Parathyroid adenoma (tissue), 2 donors: ENCODE results near the gene SREBF1.

Experiments used
- H2AFZ ChIP-seq: fragments of 300-600 bp; sonication (generic); one replicate; pipeline ENCODE4 v1.7.0; 2017; ENCODE audit warnings: antibody characterized with exemption, mild to moderate bottlenecking
- H3K27ac ChIP-seq: fragments of 300-600 bp; sonication (generic); one replicate; pipeline ENCODE4 v1.7.0; 2017
- H3K27me3 ChIP-seq: fragments of 300-600 bp; sonication (generic); one replicate; pipeline ENCODE4 v1.7.0; 2017; ENCODE audit warnings: low read length; ENCODE audit not compliant: control insufficient read depth, insufficient read depth
- H3K36me3 ChIP-seq: fragments of 300-600 bp; sonication (generic); one replicate; pipeline ENCODE4 v1.7.0; 2017; ENCODE audit warnings: low read length; ENCODE audit not compliant: control insufficient read depth, insufficient read depth
- H3K4me1 ChIP-seq: fragments of 300-600 bp; sonication (generic); one replicate; pipeline ENCODE4 v1.7.0; 2017; ENCODE audit warnings: control low read depth
- H3K4me2 ChIP-seq: fragments of 300-600 bp; sonication (generic); one replicate; pipeline ENCODE4 v1.7.0; 2017; ENCODE audit warnings: low read length
- H3K4me3 ChIP-seq: fragments of 300-600 bp; sonication (generic); one replicate; pipeline ENCODE4 v1.7.0; 2017; ENCODE audit warnings: low read depth, low read length
- H3K79me2 ChIP-seq: fragments of 300-600 bp; sonication (generic); one replicate; pipeline ENCODE4 v1.7.0; 2017; ENCODE audit warnings: control low read depth
- H3K9ac ChIP-seq: fragments of 300-600 bp; sonication (generic); one replicate; pipeline ENCODE4 v1.7.0; 2017; ENCODE audit warnings: mild to moderate bottlenecking
- H3K9me3 ChIP-seq: fragments of 300-600 bp; sonication (generic); one replicate; pipeline ENCODE4 v1.7.0; 2017; ENCODE audit warnings: low read length; ENCODE audit not compliant: control insufficient read depth
- TF ChIP-seq, protein P1 (sequence below): fragments of 300-600 bp; sonication (generic); IDR thresholded peaks from one replicate; pipeline ENCODE4 v1.7.0; 2017; ENCODE audit warnings: antibody characterized with exemption, mild to moderate bottlenecking
- donor health status: primary hyperparathyroidism.

Gene SREBF1

DNA sequence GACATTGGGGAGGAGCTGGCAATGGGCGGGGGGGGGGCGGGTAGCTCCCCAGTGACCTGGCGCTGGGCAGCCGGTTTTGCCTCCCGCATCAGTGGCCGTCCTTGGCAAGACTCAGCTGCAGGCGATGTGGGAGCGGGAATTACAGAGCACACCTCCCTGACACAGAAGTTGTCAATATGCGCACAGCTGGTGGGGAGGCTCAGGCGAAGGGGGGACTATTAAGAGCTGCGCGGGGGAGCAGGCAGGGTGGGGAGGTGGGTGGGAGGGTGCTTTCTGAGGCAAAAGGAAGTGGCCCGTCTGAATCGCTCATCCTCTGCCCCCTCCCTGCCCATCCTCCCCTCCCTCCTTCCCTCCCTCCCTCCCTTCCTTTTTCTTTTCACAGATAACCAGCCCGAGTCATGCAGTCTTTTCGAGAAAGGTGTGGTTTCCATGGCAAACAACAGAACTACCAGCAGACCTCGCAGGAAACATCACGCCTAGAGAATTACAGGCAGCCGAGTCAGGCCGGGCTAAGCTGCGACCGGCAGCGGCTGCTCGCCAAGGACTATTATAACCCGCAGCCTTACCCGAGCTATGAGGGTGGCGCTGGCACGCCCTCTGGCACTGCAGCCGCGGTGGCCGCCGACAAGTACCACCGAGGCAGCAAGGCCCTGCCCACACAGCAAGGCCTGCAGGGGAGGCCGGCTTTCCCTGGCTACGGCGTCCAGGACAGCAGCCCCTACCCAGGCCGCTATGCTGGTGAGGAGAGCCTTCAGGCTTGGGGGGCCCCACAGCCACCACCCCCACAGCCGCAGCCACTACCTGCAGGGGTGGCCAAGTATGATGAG is 44.0 kb downstream of the SREBF1 start:
- TF ChIP-seq, protein P1, sequence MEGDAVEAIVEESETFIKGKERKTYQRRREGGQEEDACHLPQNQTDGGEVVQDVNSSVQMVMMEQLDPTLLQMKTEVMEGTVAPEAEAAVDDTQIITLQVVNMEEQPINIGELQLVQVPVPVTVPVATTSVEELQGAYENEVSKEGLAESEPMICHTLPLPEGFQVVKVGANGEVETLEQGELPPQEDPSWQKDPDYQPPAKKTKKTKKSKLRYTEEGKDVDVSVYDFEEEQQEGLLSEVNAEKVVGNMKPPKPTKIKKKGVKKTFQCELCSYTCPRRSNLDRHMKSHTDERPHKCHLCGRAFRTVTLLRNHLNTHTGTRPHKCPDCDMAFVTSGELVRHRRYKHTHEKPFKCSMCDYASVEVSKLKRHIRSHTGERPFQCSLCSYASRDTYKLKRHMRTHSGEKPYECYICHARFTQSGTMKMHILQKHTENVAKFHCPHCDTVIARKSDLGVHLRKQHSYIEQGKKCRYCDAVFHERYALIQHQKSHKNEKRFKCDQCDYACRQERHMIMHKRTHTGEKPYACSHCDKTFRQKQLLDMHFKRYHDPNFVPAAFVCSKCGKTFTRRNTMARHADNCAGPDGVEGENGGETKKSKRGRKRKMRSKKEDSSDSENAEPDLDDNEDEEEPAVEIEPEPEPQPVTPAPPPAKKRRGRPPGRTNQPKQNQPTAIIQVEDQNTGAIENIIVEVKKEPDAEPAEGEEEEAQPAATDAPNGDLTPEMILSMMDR = peak; percentile 7
- H2AFZ ChIP-seq = no peak overlapping the region
- H3K36me3 ChIP-seq = no peaks in the 10 kb centered on the region
- H3K4me3 ChIP-seq = no peak overlapping the region
- H3K79me2 ChIP-seq = peaks cover 31% of the 10 kb centered on the region
- no peaks in the 10 kb centered on the region for H3K9me3 ChIP-seq
- H3K27me3 ChIP-seq = no peaks in the 10 kb centered on the region
- H3K27ac ChIP-seq = peak overlapping the region; percentile 93
- peak overlapping the region; percentile 11 for H3K4me2 ChIP-seq
- no peak overlapping the region for H3K9ac ChIP-seq
- peaks cover 24% of the 10 kb centered on the region for H3K4me1 ChIP-seq

DNA sequence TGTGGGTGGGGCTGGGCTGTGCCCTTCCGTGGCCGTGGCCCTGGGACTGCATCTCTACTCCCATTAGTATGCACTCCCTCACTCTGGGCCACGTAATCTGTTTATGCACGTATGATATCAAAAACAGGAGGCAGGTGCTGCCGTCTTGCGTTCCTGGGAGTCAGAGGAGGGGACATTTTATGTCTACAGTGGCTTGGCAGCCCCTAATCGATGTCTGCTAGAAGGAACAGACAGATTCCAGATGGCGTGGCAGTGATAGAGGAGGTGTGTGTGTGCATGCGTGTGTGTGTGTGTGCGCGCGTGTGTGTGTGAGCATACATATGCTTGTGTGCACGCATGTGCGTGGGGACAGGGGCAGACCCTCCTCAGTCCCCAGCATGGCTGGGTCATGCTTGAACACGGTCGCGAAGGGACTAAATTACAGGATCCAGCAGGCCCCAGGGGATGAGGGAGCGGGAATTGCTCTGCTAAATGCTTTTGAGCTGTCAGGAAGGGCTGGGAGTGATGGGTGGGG is 44.7 kb downstream of the SREBF1 start:
- H3K9ac ChIP-seq = no peak overlapping the region
- H3K27ac ChIP-seq = peak overlapping the region; percentile 93
- H3K36me3 ChIP-seq = no peaks in the 10 kb centered on the region
- H3K9me3 ChIP-seq = no peaks in the 10 kb centered on the region
- no peak overlapping the region for H3K4me3 ChIP-seq
- TF ChIP-seq, protein P1 = peak; percentile 7
- H3K79me2 ChIP-seq = peaks cover 35% of the 10 kb centered on the region
- H2AFZ ChIP-seq = no peak overlapping the region
- H3K4me1 ChIP-seq = peaks cover 24% of the 10 kb centered on the region
- H3K4me2 ChIP-seq = no peak overlapping the region
- H3K27me3 ChIP-seq = no peaks in the 10 kb centered on the region

DNA sequence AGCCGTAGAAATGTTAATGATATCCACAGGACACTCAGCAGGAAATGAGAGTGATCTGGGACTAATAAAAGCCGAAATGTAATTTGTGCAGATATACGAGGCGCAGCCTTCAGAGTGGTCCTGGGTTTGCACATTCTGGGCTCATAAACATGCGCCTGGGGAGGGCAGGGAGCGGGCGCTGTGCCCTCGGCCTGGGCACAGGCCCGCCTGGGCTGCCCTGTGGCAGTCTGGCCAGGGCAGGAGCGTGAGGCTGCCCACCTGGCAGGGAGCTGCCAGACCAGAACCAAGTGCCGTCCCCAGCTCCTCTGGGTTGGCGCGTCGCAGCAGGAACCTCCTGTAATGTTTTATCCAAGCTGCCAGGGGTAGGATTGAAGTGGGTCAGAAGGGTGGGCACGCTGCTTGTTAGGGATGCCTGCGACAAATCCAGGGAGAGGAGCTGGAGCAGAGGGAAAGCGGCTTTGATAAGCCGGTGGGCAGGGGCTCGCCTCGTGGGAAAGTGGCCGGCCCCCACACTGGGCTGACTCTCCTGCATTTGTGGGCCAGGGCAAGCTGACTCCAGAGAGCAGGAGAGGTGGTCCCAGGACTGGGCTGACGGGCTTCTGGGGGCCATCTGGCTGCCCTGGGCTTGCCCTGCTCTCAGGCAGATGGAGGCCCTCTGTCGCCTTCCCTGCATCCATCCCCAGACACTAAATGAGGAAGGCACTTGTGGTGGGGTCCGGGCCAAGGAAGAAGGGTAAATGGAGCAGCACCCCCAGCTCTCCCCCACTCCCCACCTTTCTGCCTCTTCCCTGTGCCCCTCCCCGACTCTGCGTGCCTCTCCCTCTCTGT is 45.9 kb downstream of the SREBF1 start:
- Histone ChIP-seq H3K4me3 (no peak overlapping the region), H3K9ac (no peak overlapping the region), H3K27ac (no peak overlapping the region), H3K4me1 (peaks cover 27% of the 10 kb centered on the region), H3K9me3 (no peaks in the 10 kb centered on the region), H3K27me3 (no peaks in the 10 kb centered on the region), H3K36me3 (no peaks in the 10 kb centered on the region), H2AFZ (no peak overlapping the region), H3K79me2 (peaks cover 42% of the 10 kb centered on the region), H3K4me2 (no peak overlapping the region)
- TF ChIP-seq, protein P1 = no peak

DNA sequence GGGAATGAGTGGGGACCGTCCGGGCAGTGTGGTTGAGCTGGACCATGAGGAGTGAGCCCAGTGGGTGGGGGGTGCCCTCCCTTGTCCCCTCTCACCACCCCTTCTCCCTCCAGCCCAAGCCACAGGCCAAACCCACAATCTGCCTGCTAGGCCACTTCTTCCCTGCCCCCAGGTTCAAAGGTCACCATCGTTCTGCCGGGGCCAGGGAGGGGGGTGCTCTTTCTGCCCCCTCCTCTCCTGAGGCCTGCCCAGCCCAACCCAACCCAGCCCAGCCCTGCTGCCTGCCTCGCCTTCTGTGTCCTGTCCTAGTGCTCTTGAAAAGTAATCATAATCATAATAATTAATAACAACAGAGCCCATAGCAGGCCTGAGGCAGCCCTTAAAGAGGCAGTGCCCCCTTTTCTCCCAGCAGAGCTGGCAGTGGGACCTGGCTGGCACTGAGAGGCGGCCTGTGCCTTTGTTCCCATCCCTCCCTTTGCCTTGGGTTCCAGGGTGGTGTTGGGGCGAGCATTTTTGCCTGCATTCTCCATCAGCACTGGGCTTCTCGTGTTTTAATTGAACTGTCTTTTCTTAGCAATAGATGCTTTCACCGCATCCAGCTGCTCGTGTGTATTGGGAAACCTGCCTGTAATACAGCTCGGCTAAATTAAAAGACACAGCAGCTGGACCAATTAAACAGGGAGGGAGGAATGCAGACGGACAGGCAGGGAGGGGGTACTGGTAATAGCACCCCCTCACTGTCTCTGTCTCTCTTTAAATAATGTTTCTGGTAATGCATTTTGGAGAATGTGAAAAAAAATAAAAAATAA is 46.8 kb downstream of the SREBF1 start:
- no peak overlapping the region for H2AFZ ChIP-seq
- no peaks in the 10 kb centered on the region for H3K27me3 ChIP-seq
- H3K4me1 ChIP-seq = peaks cover 35% of the 10 kb centered on the region
- no peaks in the 10 kb centered on the region for H3K9me3 ChIP-seq
- H3K27ac ChIP-seq = no peak overlapping the region
- TF ChIP-seq, protein P1 = no peak
- peaks cover 49% of the 10 kb centered on the region for H3K79me2 ChIP-seq
- no peak overlapping the region for H3K9ac ChIP-seq
- H3K4me2 ChIP-seq = no peak overlapping the region
- H3K4me3 ChIP-seq = no peak overlapping the region
- no peaks in the 10 kb centered on the region for H3K36me3 ChIP-seq
